Measurements from ENCODE around the gene RPTOR.

Gene RPTOR

GRCh38 chr17:80940171-80941123 lies 395.8 kb downstream of the RPTOR start:
- H3K27me3 ChIP-seq (ENCODE audit: insufficient read depth, low read length): no peaks in the 10 kb centered on the region
- H3K9ac ChIP-seq (ENCODE audit: low read length): no peak overlapping the region
- H3F3A ChIP-seq (ENCODE audit: insufficient read depth, low read length): no peaks in the 10 kb centered on the region
- peaks cover 94% of the 10 kb centered on the region for H3K36me3 ChIP-seq (ENCODE audit: insufficient read depth, low read length)
- H2AFZ ChIP-seq (ENCODE audit: low read length): no peak overlapping the region
- TF ChIP-seq EZH2 (IDR thresholded peaks at IDR 0.05; ENCODE audit: borderline replicate concordance, low read length) (no peak), CTCF (IDR thresholded peaks at IDR 0.05; ENCODE audit: low read length) (no peak)
- no peaks in the 10 kb centered on the region for H3K79me2 ChIP-seq (ENCODE audit: insufficient read depth, low read length)
- peak overlapping the region; percentile 5 for H3K27ac ChIP-seq (ENCODE audit: low read depth, low read length, poor library complexity, severe bottlenecking)
- H3K9me3 ChIP-seq (ENCODE audit: low read length): no peaks in the 10 kb centered on the region
- H3K9me2 ChIP-seq (ENCODE audit: low read depth, low read length): no peaks in the 10 kb centered on the region
- no peak overlapping the region for H3K4me2 ChIP-seq (ENCODE audit: low read length)
- H4K20me1 ChIP-seq (ENCODE audit: insufficient read depth, low read length): no peaks in the 10 kb centered on the region
- H3K4me1 ChIP-seq (ENCODE audit: insufficient read depth, low read length, severe bottlenecking): no peaks in the 10 kb centered on the region
- no peak overlapping the region for H3K4me3 ChIP-seq (ENCODE audit: low read depth, low read length, poor library complexity, severe bottlenecking)

GRCh38 chr17:80941171-80941570 lies 396.5 kb downstream of the RPTOR start:
- H3F3A ChIP-seq (ENCODE audit: insufficient read depth, low read length): no peaks in the 10 kb centered on the region
- no peak overlapping the region for H3K9ac ChIP-seq (ENCODE audit: low read length)
- H3K4me1 ChIP-seq (ENCODE audit: insufficient read depth, low read length, severe bottlenecking): no peaks in the 10 kb centered on the region
- H3K4me2 ChIP-seq (ENCODE audit: low read length): no peak overlapping the region
- no peaks in the 10 kb centered on the region for H3K79me2 ChIP-seq (ENCODE audit: insufficient read depth, low read length)
- peak overlapping the region; percentile 5 for H3K27ac ChIP-seq (ENCODE audit: low read depth, low read length, poor library complexity, severe bottlenecking)
- no peaks in the 10 kb centered on the region for H4K20me1 ChIP-seq (ENCODE audit: insufficient read depth, low read length)
- no peak for TF ChIP-seq EZH2 (IDR thresholded peaks at IDR 0.05; ENCODE audit: borderline replicate concordance, low read length)
- no peak for TF ChIP-seq CTCF (IDR thresholded peaks at IDR 0.05; ENCODE audit: low read length)
- no peaks in the 10 kb centered on the region for H3K9me3 ChIP-seq (ENCODE audit: low read length)
- H3K9me2 ChIP-seq (ENCODE audit: low read depth, low read length): no peaks in the 10 kb centered on the region
- no peak overlapping the region for H2AFZ ChIP-seq (ENCODE audit: low read length)
- peaks cover 94% of the 10 kb centered on the region for H3K36me3 ChIP-seq (ENCODE audit: insufficient read depth, low read length)
- H3K4me3 ChIP-seq (ENCODE audit: low read depth, low read length, poor library complexity, severe bottlenecking): no peak overlapping the region
- no peaks in the 10 kb centered on the region for H3K27me3 ChIP-seq (ENCODE audit: insufficient read depth, low read length)

- no peaks in the 10 kb centered on the region for H4K20me1 ChIP-seq (ENCODE audit: insufficient read depth, low read length)
- no peak overlapping the region for H3K27ac ChIP-seq (ENCODE audit: low read depth, low read length, poor library complexity, severe bottlenecking)
Observed at GRCh38 chr17:80941743-80942422, 397.2 kb downstream of the RPTOR start.

More at GRCh38 chr17:80941743-80942422, 397.2 kb downstream of the RPTOR start:
- no peaks in the 10 kb centered on the region for H3K27me3 ChIP-seq (ENCODE audit: insufficient read depth, low read length)
- H3K9me2 ChIP-seq (ENCODE audit: low read depth, low read length): no peaks in the 10 kb centered on the region
- H3K79me2 ChIP-seq (ENCODE audit: insufficient read depth, low read length): no peaks in the 10 kb centered on the region
- H3K36me3 ChIP-seq (ENCODE audit: insufficient read depth, low read length): peaks cover 94% of the 10 kb centered on the region
- no peaks in the 10 kb centered on the region for H3K4me1 ChIP-seq (ENCODE audit: insufficient read depth, low read length, severe bottlenecking)
- no peaks in the 10 kb centered on the region for H3F3A ChIP-seq (ENCODE audit: insufficient read depth, low read length)
- no peak overlapping the region for H3K9ac ChIP-seq (ENCODE audit: low read length)
- no peak overlapping the region for H3K4me3 ChIP-seq (ENCODE audit: low read depth, low read length, poor library complexity, severe bottlenecking)
- no peak overlapping the region for H3K4me2 ChIP-seq (ENCODE audit: low read length)
- TF ChIP-seq EZH2 (IDR thresholded peaks at IDR 0.05; ENCODE audit: borderline replicate concordance, low read length): no peak
- no peak for TF ChIP-seq CTCF (IDR thresholded peaks at IDR 0.05; ENCODE audit: low read length)
- no peaks in the 10 kb centered on the region for H3K9me3 ChIP-seq (ENCODE audit: low read length)
- H2AFZ ChIP-seq (ENCODE audit: low read length): no peak overlapping the region

All from OCI-LY1 (cell line).